Measurements from ENCODE around the gene ATP5PD. TPM values are rescaled to one million over a fixed set of nuclear protein-coding genes. Genes with fewer than 3 reads are reported as not detected.

The ATP5PD gene
- total and polyA plus RNA-seq, 2 of the 13 experiments (the other 11 are each of a cell fraction or from before 2014, with no cell fraction given): 158 to 428 TPM

DNA sequence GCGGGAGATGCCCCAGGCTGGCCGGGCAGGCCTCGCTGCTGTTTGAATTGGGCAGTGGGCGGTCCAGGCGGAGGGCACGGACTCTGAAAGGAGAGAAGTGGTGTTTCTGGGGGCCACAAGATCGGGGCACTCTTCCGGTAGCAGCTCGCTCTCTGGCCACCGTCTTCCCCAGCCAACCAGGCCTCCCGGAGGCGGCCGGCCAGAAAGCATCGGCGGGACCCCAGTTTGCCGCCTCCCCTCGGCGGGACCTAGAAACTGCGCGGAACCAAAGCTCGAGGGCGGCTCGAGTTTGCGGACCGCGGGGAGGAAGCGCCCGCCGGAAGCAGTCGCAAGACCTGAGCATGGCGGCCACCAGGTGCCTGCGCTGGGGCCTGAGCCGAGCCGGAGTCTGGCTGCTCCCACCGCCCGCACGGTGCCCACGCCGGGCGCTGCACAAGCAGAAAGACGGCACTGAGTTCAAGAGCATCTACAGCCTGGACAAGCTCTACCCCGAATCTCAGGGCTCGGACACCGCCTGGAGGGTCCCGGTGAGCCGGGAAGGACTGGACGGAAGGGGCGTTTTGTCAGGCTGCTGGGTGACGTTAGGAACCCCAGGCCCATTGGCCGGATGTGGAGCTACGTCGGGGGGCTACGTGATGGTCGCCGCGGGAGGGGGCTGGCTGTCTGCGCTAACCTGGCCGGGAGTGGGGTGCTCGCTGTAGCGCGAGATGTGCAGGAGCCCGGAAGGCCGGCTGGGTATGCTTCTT is 34.2 kb downstream of the ATP5PD start, which contains the start of gene MRPL58 (continued):
- TF ChIP-seq, protein P1, sequence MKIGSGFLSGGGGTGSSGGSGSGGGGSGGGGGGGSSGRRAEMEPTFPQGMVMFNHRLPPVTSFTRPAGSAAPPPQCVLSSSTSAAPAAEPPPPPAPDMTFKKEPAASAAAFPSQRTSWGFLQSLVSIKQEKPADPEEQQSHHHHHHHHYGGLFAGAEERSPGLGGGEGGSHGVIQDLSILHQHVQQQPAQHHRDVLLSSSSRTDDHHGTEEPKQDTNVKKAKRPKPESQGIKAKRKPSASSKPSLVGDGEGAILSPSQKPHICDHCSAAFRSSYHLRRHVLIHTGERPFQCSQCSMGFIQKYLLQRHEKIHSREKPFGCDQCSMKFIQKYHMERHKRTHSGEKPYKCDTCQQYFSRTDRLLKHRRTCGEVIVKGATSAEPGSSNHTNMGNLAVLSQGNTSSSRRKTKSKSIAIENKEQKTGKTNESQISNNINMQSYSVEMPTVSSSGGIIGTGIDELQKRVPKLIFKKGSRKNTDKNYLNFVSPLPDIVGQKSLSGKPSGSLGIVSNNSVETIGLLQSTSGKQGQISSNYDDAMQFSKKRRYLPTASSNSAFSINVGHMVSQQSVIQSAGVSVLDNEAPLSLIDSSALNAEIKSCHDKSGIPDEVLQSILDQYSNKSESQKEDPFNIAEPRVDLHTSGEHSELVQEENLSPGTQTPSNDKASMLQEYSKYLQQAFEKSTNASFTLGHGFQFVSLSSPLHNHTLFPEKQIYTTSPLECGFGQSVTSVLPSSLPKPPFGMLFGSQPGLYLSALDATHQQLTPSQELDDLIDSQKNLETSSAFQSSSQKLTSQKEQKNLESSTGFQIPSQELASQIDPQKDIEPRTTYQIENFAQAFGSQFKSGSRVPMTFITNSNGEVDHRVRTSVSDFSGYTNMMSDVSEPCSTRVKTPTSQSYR (CRISPR knock-in tag; IDR thresholded peaks at IDR 0.05; ENCODE audit: borderline replicate concordance): peak; percentile 71; the same call in 1 of the 2 replicates
- TF ChIP-seq ZFP37 (CRISPR knock-in tag; IDR thresholded peaks at IDR 0.05; ENCODE audit: borderline replicate concordance) (no peak; the same call in 1 of the 2 replicates), ISX (CRISPR knock-in tag; conservative IDR thresholded peaks at IDR 0.05) (0 out of 2 replicates have a peak, but pooled peaks have one; percentile 62), GATAD1 (CRISPR knock-in tag; IDR thresholded peaks at IDR 0.05) (peak; percentile 99), KLF6 (CRISPR knock-in tag; IDR thresholded peaks at IDR 0.05) (peak; percentile 97), ZFP41 (CRISPR knock-in tag; IDR thresholded peaks at IDR 0.05; ENCODE audit: borderline replicate concordance) (peak; percentile 98), ZNF430 (CRISPR knock-in tag; IDR thresholded peaks at IDR 0.05) (peak; percentile 99), MIER2 (CRISPR knock-in tag; IDR thresholded peaks at IDR 0.05) (peak; percentile 77), MTF1 (CRISPR knock-in tag; IDR thresholded peaks at IDR 0.05) (peak; percentile 86), ZNF510 (CRISPR knock-in tag; IDR thresholded peaks at IDR 0.05; ENCODE audit: low read depth) (peak; percentile 96), SNAI1 (CRISPR knock-in tag; IDR thresholded peaks at IDR 0.05; ENCODE audit: borderline replicate concordance) (peak; percentile 99), RFX5 (IDR thresholded peaks at IDR 0.05; ENCODE audit: low read depth, low read length) (peak; percentile 54), KAT2B (IDR thresholded peaks at IDR 0.05; ENCODE audit: borderline replicate concordance, low read depth, low read length) (no peak)
- TF ChIP-seq, protein P2, sequence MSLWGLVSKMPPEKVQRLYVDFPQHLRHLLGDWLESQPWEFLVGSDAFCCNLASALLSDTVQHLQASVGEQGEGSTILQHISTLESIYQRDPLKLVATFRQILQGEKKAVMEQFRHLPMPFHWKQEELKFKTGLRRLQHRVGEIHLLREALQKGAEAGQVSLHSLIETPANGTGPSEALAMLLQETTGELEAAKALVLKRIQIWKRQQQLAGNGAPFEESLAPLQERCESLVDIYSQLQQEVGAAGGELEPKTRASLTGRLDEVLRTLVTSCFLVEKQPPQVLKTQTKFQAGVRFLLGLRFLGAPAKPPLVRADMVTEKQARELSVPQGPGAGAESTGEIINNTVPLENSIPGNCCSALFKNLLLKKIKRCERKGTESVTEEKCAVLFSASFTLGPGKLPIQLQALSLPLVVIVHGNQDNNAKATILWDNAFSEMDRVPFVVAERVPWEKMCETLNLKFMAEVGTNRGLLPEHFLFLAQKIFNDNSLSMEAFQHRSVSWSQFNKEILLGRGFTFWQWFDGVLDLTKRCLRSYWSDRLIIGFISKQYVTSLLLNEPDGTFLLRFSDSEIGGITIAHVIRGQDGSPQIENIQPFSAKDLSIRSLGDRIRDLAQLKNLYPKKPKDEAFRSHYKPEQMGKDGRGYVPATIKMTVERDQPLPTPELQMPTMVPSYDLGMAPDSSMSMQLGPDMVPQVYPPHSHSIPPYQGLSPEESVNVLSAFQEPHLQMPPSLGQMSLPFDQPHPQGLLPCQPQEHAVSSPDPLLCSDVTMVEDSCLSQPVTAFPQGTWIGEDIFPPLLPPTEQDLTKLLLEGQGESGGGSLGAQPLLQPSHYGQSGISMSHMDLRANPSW (CRISPR knock-in tag; IDR thresholded peaks at IDR 0.05; ENCODE audit: borderline replicate concordance): peak; percentile 97; the same call in 1 of the 2 replicates
- TF ChIP-seq, protein P3, sequence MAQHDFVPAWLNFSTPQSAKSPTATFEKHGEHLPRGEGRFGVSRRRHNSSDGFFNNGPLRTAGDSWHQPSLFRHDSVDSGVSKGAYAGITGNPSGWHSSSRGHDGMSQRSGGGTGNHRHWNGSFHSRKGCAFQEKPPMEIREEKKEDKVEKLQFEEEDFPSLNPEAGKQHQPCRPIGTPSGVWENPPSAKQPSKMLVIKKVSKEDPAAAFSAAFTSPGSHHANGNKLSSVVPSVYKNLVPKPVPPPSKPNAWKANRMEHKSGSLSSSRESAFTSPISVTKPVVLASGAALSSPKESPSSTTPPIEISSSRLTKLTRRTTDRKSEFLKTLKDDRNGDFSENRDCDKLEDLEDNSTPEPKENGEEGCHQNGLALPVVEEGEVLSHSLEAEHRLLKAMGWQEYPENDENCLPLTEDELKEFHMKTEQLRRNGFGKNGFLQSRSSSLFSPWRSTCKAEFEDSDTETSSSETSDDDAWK (CRISPR knock-in tag; IDR thresholded peaks at IDR 0.05): no peak
- TF ChIP-seq, protein P4, sequence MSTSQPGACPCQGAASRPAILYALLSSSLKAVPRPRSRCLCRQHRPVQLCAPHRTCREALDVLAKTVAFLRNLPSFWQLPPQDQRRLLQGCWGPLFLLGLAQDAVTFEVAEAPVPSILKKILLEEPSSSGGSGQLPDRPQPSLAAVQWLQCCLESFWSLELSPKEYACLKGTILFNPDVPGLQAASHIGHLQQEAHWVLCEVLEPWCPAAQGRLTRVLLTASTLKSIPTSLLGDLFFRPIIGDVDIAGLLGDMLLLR (CRISPR knock-in tag; IDR thresholded peaks at IDR 0.05): peak; percentile 96
- TF ChIP-seq, protein P5, sequence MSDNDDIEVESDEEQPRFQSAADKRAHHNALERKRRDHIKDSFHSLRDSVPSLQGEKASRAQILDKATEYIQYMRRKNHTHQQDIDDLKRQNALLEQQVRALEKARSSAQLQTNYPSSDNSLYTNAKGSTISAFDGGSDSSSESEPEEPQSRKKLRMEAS (IDR thresholded peaks at IDR 0.05): peak; percentile 85
- TF ChIP-seq, protein P6, sequence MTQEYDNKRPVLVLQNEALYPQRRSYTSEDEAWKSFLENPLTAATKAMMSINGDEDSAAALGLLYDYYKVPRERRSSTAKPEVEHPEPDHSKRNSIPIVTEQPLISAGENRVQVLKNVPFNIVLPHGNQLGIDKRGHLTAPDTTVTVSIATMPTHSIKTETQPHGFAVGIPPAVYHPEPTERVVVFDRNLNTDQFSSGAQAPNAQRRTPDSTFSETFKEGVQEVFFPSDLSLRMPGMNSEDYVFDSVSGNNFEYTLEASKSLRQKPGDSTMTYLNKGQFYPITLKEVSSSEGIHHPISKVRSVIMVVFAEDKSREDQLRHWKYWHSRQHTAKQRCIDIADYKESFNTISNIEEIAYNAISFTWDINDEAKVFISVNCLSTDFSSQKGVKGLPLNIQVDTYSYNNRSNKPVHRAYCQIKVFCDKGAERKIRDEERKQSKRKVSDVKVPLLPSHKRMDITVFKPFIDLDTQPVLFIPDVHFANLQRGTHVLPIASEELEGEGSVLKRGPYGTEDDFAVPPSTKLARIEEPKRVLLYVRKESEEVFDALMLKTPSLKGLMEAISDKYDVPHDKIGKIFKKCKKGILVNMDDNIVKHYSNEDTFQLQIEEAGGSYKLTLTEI (CRISPR knock-in tag; conservative IDR thresholded peaks at IDR 0.05): no peak
